KBM-7 (cell line): Measurements from ENCODE around the gene BCOR.

Experiments
- DNase-seq: peaks from one replicate; pipeline ENCODE4 v3.0.0-alpha.2; 2015
- in situ Hi-C: fragments of 300-500 bp; cut with MboI; formaldehyde crosslinking; loops from 2 replicates; pipeline ENCODE4 v1.14.3; 2020; ENCODE audit warnings: low sequenced_read_pairs, low pct_unique_long_range_greater_than_20kb, mixed read lengths

The BCOR gene

DNA sequence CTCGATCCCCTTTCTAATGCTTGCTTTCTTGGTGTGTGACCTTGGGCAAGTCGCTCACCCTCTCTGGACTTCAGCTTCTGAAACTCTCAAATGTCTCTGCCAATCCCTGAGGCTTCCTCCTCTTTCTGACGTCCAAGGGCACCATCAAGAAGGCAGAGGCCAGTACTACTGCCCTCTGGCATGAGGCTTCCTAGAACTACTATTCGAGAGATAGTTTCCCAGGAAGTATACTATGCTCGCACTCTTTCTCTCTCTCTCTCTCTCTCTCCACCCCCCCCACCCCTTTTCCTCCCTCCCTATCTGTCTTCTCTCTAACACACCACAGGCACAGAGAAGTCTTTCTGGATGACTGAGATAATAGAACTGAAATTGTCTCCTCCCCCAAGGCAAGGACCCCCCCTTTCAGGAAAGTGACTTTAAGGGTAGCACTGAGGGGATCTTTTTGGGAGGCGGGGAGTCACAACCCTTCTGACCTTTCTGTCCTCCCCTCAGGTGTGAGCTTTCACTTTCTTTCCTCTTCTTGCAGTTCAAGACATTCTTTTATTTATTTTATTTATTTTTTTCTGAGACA, 20.0 kb upstream of the BCOR start:
- DNase-seq: no peak
- in situ Hi-C loops: no loop called here

GRCh38 chrX:40116925-40117324, 19.2 kb upstream of the BCOR start:
- in situ Hi-C loops: no loop called here
- DNase-seq: no peak

GRCh38 chrX:40112996-40113395, 15.2 kb upstream of the BCOR start:
- no peak for DNase-seq
- in situ Hi-C loops: no loop called here

DNA sequence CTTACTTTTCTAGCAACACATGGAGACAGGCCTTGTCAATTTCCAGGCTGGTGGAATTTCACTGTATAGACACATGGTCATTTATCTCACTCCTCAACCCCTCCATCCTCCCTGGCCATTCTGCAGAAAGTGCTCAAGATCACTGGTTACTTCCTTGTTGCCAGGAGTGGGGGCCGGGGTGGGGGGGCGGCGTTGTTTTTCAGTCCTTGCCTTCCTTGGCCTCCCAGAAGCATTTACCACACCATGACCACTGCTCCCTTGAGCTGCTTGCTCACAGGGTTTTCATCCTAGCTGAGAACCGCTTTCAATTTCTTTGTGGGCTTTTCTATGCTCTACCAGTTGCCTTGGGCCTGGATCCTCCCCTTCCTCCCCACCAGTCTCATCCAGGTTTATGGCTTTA, 14.1 kb upstream of the BCOR start:
- in situ Hi-C loops: no loop called here
- DNase-seq: peak; percentile 42

DNA sequence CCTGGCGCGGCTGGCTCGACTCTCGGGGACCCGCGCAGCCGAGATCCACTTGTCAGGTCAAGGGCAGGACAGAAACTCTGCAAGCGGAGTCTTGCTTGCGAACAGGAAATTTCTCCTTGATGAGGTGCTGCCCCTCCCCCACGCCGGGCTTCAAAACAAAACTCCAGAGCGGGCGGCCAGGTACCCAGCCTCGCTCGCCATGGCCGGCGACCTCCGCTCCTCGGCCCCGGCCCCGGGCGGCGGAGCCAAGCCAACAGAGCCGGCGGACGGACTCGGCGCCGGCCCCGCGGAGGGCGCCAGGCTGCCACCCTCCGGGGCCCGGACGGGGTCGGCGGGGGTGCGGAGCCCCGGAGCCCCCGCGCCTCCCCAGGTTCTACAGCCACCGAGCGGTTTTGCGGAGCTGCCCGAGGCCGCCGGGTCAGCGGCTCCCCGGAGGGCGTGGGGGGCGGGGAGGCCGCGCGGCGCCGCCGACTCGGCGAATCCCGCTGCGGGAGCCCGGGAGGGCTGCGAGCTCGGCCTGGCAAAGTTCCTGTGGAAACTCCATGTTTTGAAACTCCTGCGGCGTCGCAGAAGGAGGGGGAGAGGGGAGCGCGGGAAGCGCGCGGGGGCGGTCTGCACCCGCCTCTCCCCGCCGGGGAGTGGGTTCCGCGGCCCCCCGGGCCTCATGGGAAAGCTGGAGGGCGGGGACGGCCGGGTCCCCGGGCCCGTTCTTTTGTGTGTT, 11.7 kb upstream of the BCOR start:
- DNase-seq: peak; percentile 72
- in situ Hi-C loops: no loop called here

- DNase-seq: peak; percentile 75
- in situ Hi-C loops: no loop called here
Measured at GRCh38 chrX:40108959-40109287, 11.2 kb upstream of the BCOR start.

DNA sequence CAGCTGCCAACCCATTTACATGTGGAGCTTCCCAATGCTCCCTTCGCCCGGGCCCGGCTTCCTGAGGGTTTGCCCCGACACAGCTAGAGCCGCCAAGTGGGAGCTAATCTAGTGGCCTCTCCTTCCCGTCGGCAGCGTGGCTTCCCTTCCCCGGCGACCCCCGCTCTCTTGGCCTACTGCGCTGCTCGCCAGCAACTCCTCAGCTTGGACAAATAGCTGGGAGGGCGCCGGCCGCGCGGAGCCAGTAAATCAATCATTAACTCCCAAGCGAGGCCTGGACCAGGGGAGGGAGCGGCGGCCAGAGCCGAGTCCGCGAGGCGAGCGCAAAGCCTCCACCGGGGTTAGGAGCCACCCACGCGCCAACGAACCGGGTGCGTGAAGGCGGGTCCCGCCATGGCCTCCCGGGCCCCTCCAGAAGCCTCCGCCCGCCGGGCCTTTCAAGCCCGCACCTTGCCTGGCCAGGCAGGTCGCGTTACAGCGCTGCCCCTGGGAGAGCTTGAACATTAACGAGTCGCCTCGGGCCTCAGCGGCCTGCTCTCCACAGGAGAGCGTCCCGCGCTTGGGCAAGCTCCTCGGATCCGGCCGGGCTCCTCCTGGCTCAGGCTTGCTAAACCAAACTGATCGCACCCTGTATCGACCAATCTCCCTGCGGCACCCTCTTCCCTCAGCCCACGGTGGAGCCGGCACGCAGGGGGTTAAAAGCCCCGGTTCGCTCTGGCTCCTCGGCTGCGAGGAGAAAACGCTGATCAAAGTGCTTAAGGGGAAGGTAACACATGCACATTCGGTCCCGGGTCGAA, 10.6 kb upstream of the BCOR start:
- in situ Hi-C loops: no loop called here
- no peak for DNase-seq

DNA sequence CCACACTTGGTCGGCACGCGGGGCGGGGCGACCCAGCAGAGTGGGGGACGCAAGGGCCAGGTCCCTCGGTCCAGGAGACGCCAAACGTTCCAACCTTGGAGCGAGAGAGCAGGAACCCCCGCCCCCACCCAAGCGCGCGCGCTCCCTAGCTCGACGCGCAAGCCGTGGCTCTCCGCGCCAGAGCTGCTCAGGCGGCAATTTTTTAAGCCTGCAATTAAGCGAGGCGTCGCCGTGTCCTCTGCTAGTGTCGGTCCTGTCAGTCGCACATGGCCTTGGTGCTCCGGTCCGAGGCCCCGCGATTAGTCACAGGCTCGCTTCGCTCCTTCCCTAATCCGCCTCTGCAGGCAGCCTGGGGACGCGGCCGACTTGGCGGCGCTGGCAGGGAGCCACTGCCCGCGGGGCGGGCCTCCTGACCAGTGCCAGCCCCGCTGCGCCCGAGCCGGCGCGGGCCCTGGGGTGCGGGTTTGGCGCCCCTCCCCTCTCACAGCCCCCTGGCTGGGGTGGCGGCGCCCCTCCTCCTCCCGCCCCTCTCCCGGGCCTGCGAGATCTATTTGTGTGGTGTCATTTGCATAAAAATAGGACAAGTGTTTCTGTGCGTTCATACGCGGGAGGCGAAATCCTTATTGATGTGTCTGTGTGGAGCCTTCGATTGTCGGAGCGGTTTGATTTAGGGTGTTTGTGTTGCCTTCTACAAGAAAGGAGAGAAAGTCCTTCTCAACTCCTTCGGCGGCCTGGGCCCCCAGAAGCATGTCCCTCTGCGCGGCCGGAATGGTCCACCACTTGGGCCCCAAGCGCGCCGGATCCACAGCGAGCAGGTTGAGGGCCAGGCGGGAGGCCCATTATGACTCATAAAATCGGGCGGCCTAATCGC, 9.8 kb upstream of the BCOR start:
- DNase-seq: no peak
- in situ Hi-C loops: no loop called here

DNA sequence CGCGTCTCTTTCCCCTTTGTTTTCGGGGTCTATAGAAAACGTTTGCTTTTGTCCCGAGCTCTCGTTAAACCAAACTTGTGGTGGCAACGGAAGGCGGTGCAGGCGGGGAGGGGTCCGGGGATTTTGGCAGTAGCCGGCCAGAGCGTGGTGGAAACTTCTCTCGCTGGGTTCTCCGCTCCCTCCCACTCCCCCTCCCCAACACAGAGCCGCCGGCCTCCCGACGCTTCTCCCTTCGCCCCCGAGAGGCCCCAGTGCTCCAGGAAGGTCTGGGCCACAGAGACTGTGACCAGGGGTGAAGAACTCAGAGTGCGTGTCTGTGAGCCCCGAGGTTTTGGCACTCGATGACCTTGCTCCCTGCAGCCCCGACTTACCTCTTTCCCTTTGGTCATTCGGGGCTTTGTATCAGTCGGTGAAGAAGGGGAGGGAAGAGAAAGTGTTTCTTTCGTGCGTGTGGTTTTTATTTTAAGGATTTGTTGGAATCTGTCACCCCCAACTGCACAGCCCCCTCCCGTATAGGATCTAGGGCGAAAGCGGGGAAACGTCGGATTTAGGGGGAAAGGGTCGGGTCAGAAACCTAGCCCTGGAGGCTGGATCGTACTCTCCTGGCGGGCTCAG, 9.0 kb upstream of the BCOR start:
- DNase-seq: peak; percentile 69
- in situ Hi-C loops: no loop called here

DNA sequence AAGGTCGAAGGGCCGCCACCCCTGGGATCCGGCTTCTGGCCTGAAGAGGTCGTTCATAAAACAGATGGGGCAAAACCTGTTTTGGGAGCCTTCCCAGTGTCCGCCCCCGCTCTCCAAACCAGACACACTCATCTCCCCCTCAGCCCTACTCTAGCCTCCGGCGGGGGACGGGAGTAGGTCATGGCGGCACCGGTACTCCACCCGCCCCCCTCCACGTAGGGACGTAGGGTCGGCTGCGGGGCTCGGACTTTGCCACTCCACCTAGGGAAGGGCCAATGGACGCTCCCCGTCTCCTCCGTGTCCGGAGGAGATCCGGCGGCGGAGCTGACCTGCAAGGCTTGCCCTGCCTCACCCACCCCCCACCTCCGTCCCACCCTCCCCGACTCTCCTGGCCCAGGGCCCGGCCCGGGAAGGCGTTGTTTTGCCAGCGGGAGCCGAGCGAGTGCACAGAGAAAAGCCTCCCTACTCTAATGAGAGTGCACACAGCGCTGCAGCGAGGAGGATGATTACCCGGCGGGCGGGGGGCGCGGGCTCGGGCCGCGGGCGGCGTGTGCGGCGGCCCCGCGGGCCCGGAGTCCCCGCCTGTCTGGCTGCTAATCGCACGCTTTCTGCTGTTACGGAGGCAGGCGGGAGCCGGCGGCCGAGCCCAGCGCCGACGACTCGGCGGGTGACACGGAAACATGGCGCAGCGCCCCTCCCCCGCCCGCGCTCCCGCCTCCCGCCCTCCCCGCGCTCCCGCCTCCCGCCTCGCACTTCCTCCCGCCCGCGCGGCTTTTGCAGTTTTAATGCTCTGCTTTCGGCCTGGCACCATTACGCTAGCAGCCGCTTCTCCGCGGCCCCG, 8.3 kb upstream of the BCOR start:
- in situ Hi-C loops: no loop called here
- no peak for DNase-seq

DNA sequence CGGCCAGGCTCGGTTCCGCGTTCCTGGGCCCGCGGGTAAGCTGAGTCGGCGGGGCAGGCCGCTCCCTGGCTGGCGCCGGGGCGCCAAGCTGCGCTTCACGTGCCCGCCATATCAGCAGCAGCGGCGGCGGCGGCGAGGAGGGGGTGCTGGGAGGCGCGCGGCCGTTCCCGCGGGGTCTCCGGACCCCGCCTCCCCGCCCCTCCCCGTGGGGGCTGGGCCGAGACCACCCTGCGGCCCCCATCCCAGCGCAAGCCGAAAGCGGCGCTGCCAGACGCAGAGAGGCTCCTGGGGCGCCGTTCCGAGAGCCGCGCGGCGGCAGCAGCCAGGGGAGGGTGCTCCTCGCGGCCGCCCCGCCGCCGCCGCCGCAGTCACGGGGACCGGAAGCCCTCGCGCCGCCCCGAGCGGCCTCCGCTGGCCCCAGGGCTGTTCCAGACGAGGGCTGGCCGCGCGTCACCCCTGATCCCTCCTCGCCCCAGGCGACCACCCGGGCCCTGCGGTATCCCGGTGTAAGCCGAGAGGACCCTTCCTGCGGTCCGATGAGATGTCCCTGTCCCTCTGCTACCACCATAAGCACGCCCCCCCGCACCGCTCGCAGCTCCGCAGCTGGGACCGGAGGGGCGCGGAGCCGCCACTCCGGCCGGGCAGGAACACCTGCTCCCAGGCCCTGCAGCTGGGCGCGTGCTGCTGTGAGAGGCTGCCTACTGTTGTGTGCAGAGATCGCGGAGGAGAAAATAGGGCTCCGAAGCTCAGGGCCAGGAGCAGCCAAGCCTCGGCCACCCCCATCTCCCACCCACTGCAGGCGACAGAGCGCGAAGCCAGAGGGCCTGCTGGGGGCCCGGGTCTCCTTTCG, 7.5 kb upstream of the BCOR start:
- peak; percentile 54 for DNase-seq
- in situ Hi-C loops: no loop called here

DNA sequence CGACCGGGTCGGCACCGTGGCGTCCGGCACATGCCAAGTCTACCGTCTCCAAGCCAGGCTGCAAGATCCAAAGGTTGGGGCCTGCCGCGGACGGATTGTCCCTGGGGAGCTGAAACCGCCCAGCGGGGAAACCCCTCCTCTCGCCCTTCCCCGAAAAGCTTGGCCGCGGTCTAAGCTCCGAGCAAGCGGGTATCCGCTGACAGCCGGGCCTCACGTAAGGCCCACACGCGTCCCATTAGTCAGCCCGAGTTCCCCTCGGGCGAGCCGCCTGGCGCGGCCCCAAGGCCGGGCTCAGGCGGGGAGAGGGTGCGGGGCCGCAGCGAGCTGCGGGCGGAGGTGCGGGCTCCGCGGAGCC, 6.8 kb upstream of the BCOR start:
- in situ Hi-C loops: no loop called here
- DNase-seq: peak; percentile 43

GRCh38 chrX:40103565-40104323, 6.0 kb upstream of the BCOR start:
- DNase-seq: no peak
- in situ Hi-C loops: no loop called here

GRCh38 chrX:40102393-40103381, 4.9 kb upstream of the BCOR start:
- no peak for DNase-seq
- in situ Hi-C loops: no loop called here

- DNase-seq: no peak
- in situ Hi-C loops: no loop called here
Measured at GRCh38 chrX:40101430-40101802, 3.7 kb upstream of the BCOR start.
